Measurements from ENCODE around the gene SNRNP25.
"Not testable (repeated sequence)": the region's sequence is repeated elsewhere in the genome, so short reads cannot be mapped to it uniquely, and the experiment has no call there.

SNRNP25 gene

DNA sequence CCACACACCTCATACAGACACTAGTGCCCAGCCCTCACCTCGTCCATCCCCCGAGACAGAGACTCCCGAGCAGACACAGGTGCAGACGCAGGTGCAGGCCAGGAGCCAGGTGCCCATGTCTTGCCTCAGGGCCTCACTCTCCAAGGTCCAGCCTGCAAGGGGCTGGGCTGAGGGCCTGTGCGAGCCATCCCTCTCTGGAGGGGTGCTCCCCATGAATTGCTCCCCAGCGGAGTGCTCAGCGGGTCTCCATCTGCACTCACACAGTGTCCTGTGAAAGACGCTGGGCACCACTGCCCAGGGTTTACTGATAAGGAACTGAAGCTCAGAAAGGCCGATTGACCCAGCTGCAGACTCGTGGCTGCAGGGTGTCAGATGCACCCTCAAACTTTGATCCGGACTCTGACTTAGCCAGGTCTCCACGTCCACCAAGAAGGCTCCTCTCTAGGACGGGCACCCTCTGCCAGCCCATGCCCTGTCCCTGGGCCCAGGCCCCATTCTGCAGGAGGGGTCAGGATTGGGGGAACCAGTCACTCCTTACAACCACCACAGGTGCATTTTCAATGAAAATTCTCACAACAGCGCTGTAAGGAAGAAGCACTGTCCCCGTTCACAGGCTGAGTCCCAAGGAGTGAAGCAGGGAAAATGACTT is 17.2 kb upstream of the SNRNP25 start:
- Histone ChIP-seq H3K4me1 (ENCODE audit: insufficient read depth, low read length) (no peaks in the 10 kb centered on the region), H3K9me3 (ENCODE audit: control insufficient read depth, insufficient read depth, low read length) (no peaks in the 10 kb centered on the region), H3K36me3 (ENCODE audit: insufficient read depth, low read length) (peaks cover 1% of the 10 kb centered on the region; the same call in 1 of the 2 replicates), H3K9ac (ENCODE audit: low read depth, low read length) (no peak overlapping the region)

DNA sequence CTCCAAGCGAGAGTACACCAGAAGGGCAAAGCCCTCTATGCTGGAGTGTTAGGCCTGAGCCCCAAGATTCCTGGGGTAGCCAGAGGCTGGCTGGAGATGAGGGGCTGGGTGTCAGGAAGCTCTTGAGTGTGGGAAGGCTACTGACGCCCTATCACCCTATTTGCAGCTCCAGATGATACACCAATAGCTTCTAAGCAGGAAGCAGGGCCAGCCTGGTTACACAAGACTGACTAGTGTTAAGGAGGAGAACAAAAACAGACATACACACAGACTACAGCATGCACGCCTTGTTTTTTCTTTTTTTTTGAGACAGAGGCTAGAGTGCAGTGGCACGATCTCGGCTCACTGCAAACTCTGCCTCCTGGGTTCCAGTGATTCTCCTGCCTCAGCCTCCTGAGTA is 16.1 kb upstream of the SNRNP25 start:
- Histone ChIP-seq H3K36me3 (ENCODE audit: insufficient read depth, low read length) (peaks cover 11% of the 10 kb centered on the region; the same call in 1 of the 2 replicates), H3K9me3 (ENCODE audit: control insufficient read depth, insufficient read depth, low read length) (peaks cover 4% of the 10 kb centered on the region; the same call in 1 of the 2 replicates), H3K4me1 (ENCODE audit: insufficient read depth, low read length) (no peaks in the 10 kb centered on the region), H3K9ac (ENCODE audit: low read depth, low read length) (no peak overlapping the region)

DNA sequence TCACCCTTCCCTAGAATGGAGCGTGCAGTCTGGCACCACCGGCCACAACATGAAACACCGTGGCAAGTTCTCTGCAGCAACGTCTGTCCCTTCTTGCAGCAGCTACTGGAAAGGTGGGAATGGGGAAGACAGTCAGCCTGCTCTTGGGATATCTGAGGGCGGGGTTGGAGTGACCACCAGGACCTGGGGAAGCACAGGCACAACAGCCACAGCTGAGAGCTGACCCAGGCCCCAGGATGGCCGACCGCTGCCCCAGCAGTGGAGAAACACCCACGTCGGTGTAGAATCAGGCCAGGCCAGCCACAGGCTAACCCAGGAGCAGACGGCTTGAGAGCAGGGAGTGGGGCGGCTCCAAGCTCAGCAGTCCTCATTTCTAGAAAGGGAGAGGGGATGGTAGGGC is 15.4 kb upstream of the SNRNP25 start:
- not testable (repeated sequence) for H3K9me3 ChIP-seq (ENCODE audit: control insufficient read depth, insufficient read depth, low read length); H3K4me1 ChIP-seq (ENCODE audit: insufficient read depth, low read length); H3K9ac ChIP-seq (ENCODE audit: low read depth, low read length)
- peaks cover 15% of the 10 kb centered on the region; the same call in 1 of the 2 replicates for H3K36me3 ChIP-seq (ENCODE audit: insufficient read depth, low read length)

DNA sequence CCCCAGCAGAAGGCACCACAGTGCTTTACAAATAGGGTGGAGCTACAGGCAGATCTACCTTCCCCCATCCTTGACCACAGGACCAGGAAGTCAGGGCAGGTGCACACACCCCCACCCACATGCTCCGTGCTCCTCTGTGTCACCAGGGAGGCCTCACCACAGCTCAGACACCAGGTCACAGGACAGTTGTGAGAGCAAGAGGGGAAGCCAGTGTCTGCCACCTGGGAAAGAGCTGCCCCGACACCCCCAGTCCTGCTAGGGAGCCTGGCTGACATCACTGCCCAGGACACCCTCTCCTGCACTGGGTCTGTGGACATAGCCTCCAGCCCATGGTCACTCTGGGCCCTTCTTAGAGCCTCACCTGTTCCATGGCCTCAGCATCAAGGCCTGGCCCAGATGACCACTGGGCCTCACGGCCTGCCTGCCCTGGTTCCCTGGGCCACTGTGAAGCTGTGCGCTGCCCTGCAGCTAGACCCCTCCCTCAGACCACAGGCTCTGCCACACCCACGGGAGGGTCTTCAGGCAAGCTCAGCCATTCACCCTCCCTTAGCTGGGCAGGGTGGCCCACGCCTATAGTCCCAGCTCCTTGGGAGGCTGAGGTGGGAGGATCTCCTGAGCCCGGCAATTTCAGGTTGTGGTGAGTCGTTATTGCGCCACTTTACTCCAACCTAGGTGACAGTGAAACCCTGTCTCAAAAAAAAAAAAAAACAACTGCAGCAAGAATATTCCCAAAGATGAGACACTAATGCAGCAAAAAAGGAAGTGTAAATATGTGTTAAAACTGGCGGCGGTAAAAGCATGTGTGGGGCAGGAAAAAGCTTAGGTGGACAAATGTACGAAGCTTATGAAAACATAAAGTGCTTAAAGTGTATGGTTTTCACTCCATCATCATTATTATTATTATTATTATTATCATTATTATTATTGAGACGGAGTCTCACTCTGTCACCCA is 14.4 kb upstream of the SNRNP25 start:
- Histone ChIP-seq H3K9ac (ENCODE audit: low read depth, low read length) (no peak overlapping the region), H3K4me1 (ENCODE audit: insufficient read depth, low read length) (no peaks in the 10 kb centered on the region), H3K9me3 (ENCODE audit: control insufficient read depth, insufficient read depth, low read length) (peaks cover 4% of the 10 kb centered on the region; the same call in 1 of the 2 replicates), H3K36me3 (ENCODE audit: insufficient read depth, low read length) (peaks cover 17% of the 10 kb centered on the region; the same call in 1 of the 2 replicates)

DNA sequence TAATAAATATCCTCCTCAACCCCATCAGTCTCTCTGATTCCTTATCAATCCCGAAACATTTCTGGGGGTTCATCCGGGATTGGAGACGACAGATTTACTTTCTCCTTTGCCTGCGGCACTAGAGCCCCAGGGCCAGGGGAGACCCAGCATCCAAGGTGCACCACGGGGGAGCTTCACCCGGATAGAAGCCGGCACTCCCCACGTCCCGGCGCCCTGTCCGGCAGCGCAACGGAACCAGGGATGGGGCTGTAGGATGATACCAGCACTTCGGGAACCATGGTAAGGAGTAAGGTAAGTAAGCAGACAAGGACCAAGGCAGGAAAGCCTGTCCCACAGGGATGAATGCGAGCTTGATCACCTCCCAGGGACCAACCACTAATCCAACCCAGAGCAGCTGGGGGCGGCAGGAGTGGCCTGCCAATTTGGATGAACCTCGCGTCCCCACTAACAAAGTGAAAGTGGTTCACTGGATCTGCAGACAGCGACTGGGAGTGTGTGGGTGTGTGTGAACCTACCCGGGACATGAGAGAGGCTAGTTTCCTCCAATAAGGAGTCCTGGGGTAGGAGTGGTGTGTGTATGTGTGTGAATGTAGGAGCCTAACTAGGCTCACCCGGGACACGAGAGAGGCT is 12.1 kb upstream of the SNRNP25 start:
- Histone ChIP-seq H3K9me3 (ENCODE audit: control insufficient read depth, insufficient read depth, low read length) (peaks cover 4% of the 10 kb centered on the region; the same call in 1 of the 2 replicates), H3K9ac (ENCODE audit: low read depth, low read length) (no peak overlapping the region), H3K4me1 (ENCODE audit: insufficient read depth, low read length) (no peaks in the 10 kb centered on the region), H3K36me3 (ENCODE audit: insufficient read depth, low read length) (peaks cover 20% of the 10 kb centered on the region)

DNA sequence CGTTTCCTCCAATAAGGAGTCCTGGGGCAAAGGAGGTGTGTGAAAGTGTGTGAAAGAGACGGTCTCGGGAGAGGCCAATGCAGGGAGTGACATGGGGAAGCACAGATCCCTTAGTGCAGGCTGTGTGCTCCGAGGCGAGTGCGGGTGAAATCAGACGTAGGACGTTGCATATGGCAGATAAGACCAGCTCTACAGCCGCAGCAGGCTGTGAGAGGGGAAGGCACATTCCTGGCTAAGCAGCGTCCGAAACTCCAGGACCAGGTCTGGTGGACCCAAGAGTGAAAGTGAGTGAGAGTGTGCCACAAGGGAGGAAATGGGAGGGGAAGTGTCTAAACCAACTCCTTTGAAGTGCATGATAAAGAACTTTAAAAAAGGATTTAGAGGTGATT is 11.6 kb upstream of the SNRNP25 start:
- H3K4me1 ChIP-seq (ENCODE audit: insufficient read depth, low read length): no peaks in the 10 kb centered on the region
- no peak overlapping the region for H3K9ac ChIP-seq (ENCODE audit: low read depth, low read length)
- peaks cover 21% of the 10 kb centered on the region for H3K36me3 ChIP-seq (ENCODE audit: insufficient read depth, low read length)
- H3K9me3 ChIP-seq (ENCODE audit: control insufficient read depth, insufficient read depth, low read length): peaks cover 4% of the 10 kb centered on the region; the same call in 1 of the 2 replicates

DNA sequence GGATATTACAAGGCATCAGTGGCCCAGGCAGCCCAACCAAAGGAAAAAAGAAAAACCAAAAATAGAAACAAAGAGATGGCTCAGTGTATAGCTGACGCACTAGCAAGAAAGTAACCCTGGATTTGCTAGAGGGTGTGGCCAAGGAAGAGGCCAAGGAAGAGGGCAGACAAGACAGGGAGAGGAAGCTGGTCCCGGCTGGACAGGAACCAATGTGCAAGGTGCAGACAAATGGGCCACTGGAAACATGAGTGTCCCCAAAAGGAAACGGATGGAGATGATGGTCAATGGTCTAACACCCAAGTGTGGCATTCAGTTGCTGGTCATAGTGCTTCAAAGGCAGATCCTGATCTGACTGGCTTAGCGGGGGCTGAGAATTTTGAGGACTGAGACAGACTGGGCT is 10.9 kb upstream of the SNRNP25 start:
- H3K4me1 ChIP-seq (ENCODE audit: insufficient read depth, low read length): no peaks in the 10 kb centered on the region
- H3K36me3 ChIP-seq (ENCODE audit: insufficient read depth, low read length): peaks cover 24% of the 10 kb centered on the region
- no peak overlapping the region for H3K9ac ChIP-seq (ENCODE audit: low read depth, low read length)
- peaks cover 4% of the 10 kb centered on the region; the same call in 1 of the 2 replicates for H3K9me3 ChIP-seq (ENCODE audit: control insufficient read depth, insufficient read depth, low read length)

DNA sequence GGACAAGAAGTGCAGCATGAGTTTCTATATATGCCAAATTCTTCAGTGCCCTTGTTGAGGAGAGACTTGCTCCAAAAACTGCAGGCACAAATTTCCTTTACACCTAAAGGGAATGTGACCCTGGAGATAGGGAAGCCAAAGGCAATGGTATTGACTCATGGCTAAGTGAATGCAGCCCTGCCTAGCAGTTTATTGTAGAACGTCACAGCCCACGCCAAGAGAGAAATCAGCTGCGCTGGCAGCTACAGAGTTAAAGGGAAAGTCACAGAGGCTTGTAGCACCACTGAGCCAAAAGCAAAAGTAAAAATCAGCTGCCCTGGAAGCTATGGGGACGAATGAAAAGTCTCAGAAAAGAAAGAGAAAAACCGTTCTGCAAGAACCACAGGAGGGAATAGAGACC is 10.3 kb upstream of the SNRNP25 start:
- no peak overlapping the region for H3K9ac ChIP-seq (ENCODE audit: low read depth, low read length)
- no peaks in the 10 kb centered on the region for H3K4me1 ChIP-seq (ENCODE audit: insufficient read depth, low read length)
- peaks cover 24% of the 10 kb centered on the region for H3K36me3 ChIP-seq (ENCODE audit: insufficient read depth, low read length)
- H3K9me3 ChIP-seq (ENCODE audit: control insufficient read depth, insufficient read depth, low read length): peaks cover 4% of the 10 kb centered on the region; the same call in 1 of the 2 replicates

DNA sequence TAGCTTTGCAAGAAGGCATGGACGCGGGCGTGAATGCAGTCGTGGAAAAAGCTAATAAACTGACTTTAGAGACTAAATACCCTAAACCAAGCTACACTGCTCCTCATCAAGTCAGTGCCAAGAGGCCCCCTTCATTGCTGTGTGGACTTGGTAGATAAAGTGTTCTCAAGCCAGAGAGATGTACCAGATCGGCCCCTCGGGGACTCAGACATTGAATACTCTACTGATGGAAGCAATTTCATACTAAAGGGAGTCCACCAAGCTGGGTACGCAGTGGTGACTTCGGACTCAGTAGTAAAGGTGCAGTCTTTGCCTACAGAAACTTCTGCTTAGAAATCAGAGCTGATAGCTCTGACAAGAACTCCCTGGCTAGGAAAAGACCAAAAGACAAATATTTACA is 9.0 kb upstream of the SNRNP25 start:
- no peaks in the 10 kb centered on the region for H3K4me1 ChIP-seq (ENCODE audit: insufficient read depth, low read length)
- H3K36me3 ChIP-seq (ENCODE audit: insufficient read depth, low read length): peaks cover 24% of the 10 kb centered on the region
- H3K9me3 ChIP-seq (ENCODE audit: control insufficient read depth, insufficient read depth, low read length): peaks cover 4% of the 10 kb centered on the region; the same call in 1 of the 2 replicates
- H3K9ac ChIP-seq (ENCODE audit: low read depth, low read length): no peak overlapping the region

DNA sequence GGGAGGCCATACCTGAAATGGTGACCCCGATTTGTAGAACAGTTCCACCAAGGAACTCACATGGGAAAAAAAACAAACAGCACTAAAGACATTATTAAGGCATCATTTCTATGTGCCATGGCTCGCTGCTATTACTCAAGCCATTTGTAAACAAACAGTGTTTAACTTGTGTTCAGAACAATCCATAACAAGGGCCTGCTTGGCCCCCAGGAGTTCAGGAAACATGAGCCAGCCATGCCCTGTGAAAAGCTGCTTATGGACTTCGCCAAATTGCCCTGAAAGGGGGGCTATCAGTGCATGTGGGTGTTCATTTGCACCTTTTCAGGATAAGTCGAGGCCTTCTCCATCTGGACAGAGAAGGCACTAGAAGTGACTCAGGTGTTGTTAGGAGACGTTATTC is 8.2 kb upstream of the SNRNP25 start:
- Histone ChIP-seq H3K9ac (ENCODE audit: low read depth, low read length) (no peak overlapping the region), H3K36me3 (ENCODE audit: insufficient read depth, low read length) (peaks cover 27% of the 10 kb centered on the region), H3K9me3 (ENCODE audit: control insufficient read depth, insufficient read depth, low read length) (peaks cover 4% of the 10 kb centered on the region; the same call in 1 of the 2 replicates), H3K4me1 (ENCODE audit: insufficient read depth, low read length) (no peaks in the 10 kb centered on the region)

DNA sequence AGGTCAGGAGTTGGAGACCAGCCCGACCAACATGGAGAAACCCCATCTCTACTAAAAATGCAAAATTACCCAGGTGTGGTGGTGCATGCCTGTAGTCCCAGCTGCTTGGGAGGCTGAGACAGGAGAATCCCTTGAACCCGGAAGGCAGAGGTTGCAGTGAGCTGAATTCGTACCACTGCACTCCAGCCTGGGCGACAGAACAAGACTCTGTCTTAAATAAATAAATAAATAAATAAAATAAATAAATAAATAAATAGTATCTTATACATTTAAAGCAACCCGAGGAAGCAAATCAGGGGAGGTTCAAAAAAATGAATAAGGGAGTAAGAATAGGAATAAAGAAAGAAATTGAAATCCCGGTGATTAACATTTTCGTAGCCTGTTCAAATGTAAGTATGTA is 7.1 kb upstream of the SNRNP25 start:
- H3K36me3 ChIP-seq (ENCODE audit: insufficient read depth, low read length): peaks cover 30% of the 10 kb centered on the region
- not testable (repeated sequence) for H3K9ac ChIP-seq (ENCODE audit: low read depth, low read length); H3K4me1 ChIP-seq (ENCODE audit: insufficient read depth, low read length); H3K9me3 ChIP-seq (ENCODE audit: control insufficient read depth, insufficient read depth, low read length)

DNA sequence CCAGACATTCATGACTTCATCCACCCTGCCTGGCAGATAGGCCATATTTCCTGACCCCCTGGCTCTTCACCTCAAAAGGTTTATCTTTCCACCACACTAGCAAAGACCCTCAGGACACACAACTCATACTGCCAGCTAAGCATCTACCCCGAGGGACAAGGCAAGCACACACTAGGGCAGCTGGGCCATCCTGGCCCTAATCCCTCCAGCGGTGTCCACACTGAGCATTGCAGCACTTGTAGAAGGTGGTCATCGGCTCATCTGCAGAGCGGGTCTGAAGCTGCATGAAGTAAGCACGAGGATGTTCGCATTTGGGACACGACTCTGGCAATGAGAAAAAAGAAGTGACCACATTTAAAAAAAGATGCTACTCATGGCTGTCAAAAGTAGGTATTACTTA is 6.4 kb upstream of the SNRNP25 start:
- H3K36me3 ChIP-seq (ENCODE audit: insufficient read depth, low read length): peaks cover 23% of the 10 kb centered on the region
- H3K9me3 ChIP-seq (ENCODE audit: control insufficient read depth, insufficient read depth, low read length): peaks cover 2% of the 10 kb centered on the region; the same call in 1 of the 2 replicates
- no peaks in the 10 kb centered on the region for H3K4me1 ChIP-seq (ENCODE audit: insufficient read depth, low read length)
- H3K9ac ChIP-seq (ENCODE audit: low read depth, low read length): no peak overlapping the region

DNA sequence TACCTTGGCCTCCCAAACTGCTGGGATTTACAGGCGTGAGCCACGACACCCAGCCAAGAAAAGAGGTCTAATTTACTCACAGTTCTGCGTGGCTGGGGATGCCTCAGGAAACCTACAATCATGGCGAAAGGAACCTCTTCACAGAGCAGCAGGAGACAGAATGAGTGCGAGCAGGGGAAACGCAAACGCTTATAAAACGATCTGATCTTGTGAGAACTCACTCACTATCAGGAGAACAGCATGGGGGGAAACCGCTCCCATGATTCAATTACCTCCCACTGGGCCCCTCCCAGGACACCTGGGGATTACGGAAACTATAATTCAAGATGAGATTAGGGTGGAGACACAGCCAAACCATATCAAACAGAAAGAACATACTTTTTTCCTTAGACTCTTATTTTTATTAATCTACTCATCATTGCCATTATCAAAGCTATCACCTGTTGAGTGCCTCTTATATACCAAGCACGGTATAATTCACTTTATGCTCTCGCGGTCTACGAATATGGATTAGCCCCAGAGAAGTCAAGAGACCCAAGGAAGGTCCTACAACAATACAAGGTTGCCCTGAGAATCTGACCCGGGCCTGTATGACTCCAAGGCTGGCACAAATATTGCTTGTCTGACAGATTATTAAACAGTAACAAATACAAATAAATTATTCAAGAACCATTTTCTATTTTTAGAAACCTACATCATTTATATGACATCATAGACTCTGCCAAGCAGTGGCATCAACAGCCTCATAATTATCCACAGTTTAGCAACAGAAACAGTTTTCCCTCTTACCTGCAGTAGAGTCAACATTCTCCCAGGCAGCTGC is 2.6 kb upstream of the SNRNP25 start:
- no peak overlapping the region for H3K9ac ChIP-seq (ENCODE audit: low read depth, low read length)
- no peaks in the 10 kb centered on the region for H3K4me1 ChIP-seq (ENCODE audit: insufficient read depth, low read length)
- peaks cover 15% of the 10 kb centered on the region for H3K36me3 ChIP-seq (ENCODE audit: insufficient read depth, low read length)
- no peaks in the 10 kb centered on the region for H3K9me3 ChIP-seq (ENCODE audit: control insufficient read depth, insufficient read depth, low read length)

DNA sequence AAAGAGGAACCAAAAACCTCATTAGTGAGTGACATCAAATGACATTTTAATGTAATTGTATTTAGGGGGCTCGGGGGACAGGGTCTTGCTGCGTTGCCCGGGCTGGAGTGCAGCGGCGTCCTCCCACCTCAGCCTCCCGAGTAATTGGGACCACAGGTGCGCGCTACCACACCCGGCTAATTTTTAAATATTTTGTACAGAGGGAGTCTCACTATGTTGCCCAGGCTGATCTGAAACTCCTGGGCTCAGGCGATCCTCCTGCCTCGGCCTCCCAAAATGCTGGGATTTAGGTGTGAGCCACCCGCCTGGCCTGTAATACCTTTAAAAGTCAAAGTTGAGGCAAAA is 581 bp downstream of the SNRNP25 start:
- peaks cover 7% of the 10 kb centered on the region for H3K36me3 ChIP-seq (ENCODE audit: insufficient read depth, low read length)
- H3K9ac ChIP-seq (ENCODE audit: low read depth, low read length): peak overlapping the region; percentile 49; the same call in 1 of the 2 replicates
- no peaks in the 10 kb centered on the region for H3K9me3 ChIP-seq (ENCODE audit: control insufficient read depth, insufficient read depth, low read length)
- no peaks in the 10 kb centered on the region for H3K4me1 ChIP-seq (ENCODE audit: insufficient read depth, low read length)

All from ES-I3 (cell line).